CD4-positive, alpha-beta T cell treated with Interferon gamma for 1 hour (primary cell): Measurements from ENCODE around the gene ADAP1.
"Not testable (repeated sequence)": the region's sequence is repeated elsewhere in the genome, so short reads cannot be mapped to it uniquely, and the experiment has no call there.

Experiments used
- DNase-seq: peaks from one replicate; pipeline ENCODE4 v3.0.0-alpha.2; 2020

Gene ADAP1

GRCh38 chr7:875476-876076 lies 78.9 kb downstream of the ADAP1 start:
- DNase-seq, result no peak

- no peak for DNase-seq
Observed at GRCh38 chr7:875051-875450, 79.4 kb downstream of the ADAP1 start.

- no peak for DNase-seq
Observed at GRCh38 chr7:874031-874749, 80.3 kb downstream of the ADAP1 start.

GRCh38 chr7:873367-874002 lies 81.0 kb downstream of the ADAP1 start:
- peak; percentile 75 for DNase-seq

GRCh38 chr7:872685-873084 lies 81.8 kb downstream of the ADAP1 start:
- DNase-seq, result not testable (repeated sequence)

GRCh38 chr7:871900-872537 lies 82.5 kb downstream of the ADAP1 start:
- no peak for DNase-seq

- DNase-seq, result no peak
Observed at GRCh38 chr7:869348-869747, 85.1 kb downstream of the ADAP1 start.

- no peak for DNase-seq
Observed at GRCh38 chr7:868189-868486, 86.3 kb downstream of the ADAP1 start.

- no peak for DNase-seq
Observed at GRCh38 chr7:867406-868188, 86.9 kb downstream of the ADAP1 start.

- DNase-seq, result no peak
Observed at GRCh38 chr7:867001-867405, 87.5 kb downstream of the ADAP1 start.

- no peak for DNase-seq
Observed at GRCh38 chr7:865921-866320, 88.6 kb downstream of the ADAP1 start.

GRCh38 chr7:863106-863505 lies 91.4 kb downstream of the ADAP1 start:
- DNase-seq, result no peak

- no peak for DNase-seq
Observed at GRCh38 chr7:862157-862556, 92.3 kb downstream of the ADAP1 start.

GRCh38 chr7:861222-861621 lies 93.3 kb downstream of the ADAP1 start:
- no peak for DNase-seq

GRCh38 chr7:860149-860548 lies 94.3 kb downstream of the ADAP1 start:
- DNase-seq, result no peak

- no peak for DNase-seq
Observed at GRCh38 chr7:859359-860030, 95.0 kb downstream of the ADAP1 start.

GRCh38 chr7:857661-858060 lies 96.8 kb downstream of the ADAP1 start:
- no peak for DNase-seq

- DNase-seq, result no peak
Observed at GRCh38 chr7:856444-857095, 97.9 kb downstream of the ADAP1 start.

GRCh38 chr7:855686-856369 lies 98.7 kb downstream of the ADAP1 start:
- no peak for DNase-seq

- DNase-seq, result no peak
Observed at GRCh38 chr7:854118-854775, 100.2 kb downstream of the ADAP1 start.
